Panc1 (cell line): ENCODE data around the gene PDE1C. TPM values are rescaled to one million over a fixed set of nuclear protein-coding genes. Genes with fewer than 3 reads are reported as not detected.

Source experiments
- ATAC-seq: fragments of 200-7000 bp; cut with Tn5 transposase; 2 replicates; pipeline ENCODE4 v1.9.1; 2020; ENCODE audit warnings: mild to moderate bottlenecking, moderate library complexity
- BruUV-seq: library from RNA; stranded (reverse); fragments of 400-500 nt; replicated peaks from 2 replicates; lab custom pipeline; 2021; lab: Mats Ljungman, UMichigan
- CTCF ChIA-PET: fragments of 300-600 bp; sonication (Branson Sonifier 250); formaldehyde crosslinking; loops from one replicate; lab custom pipeline; 2022; ENCODE audit warnings: antibody characterized with exemption; lab: Charles Lee
- POLR2A ChIA-PET: fragments of 300-600 bp; sonication (Branson Sonifier 250); formaldehyde crosslinking; loops from one replicate; lab custom pipeline; 2022; ENCODE audit warnings: antibody characterized with exemption; lab: Charles Lee
- DNase-seq: peaks from one replicate; pipeline ENCODE4 v3.0.0-alpha.2; 2010; ENCODE audit warnings: low read depth, low spot score
- H3K27ac ChIP-seq: 2 replicates; pipeline ENCODE4 v1.5.1; 2011; ENCODE audit warnings: mild to moderate bottlenecking, low read length, inconsistent platforms
- H3K27me3 ChIP-seq: fragments of 200-500 bp; sonication (Bioruptor generic); 2 replicates; pipeline ENCODE4 v1.6.0; 2014; ENCODE audit warnings: low read length, inconsistent platforms; ENCODE audit not compliant: control insufficient read depth, insufficient read depth
- H3K36me3 ChIP-seq: fragments of 200-500 bp; sonication (Bioruptor generic); 2 replicates; pipeline ENCODE4 v1.5.1; 2014; ENCODE audit warnings: inconsistent platforms, mild to moderate bottlenecking, low read length, moderate library complexity; ENCODE audit not compliant: control insufficient read depth, insufficient read depth
- H3K4me1 ChIP-seq: 2 replicates; pipeline ENCODE4 v1.5.1; 2011; ENCODE audit warnings: inconsistent platforms, mild to moderate bottlenecking, low read length, moderate library complexity; ENCODE audit not compliant: control insufficient read depth, insufficient read depth
- H3K4me3 ChIP-seq, 2 experiments: 2 replicates each; pipeline ENCODE4 v1.5.1; 2011 to 2012; ENCODE audit warnings: low read depth in 2 of 2, low read length in 2 of 2, mild to moderate bottlenecking in 2 of 2, inconsistent platforms in 1 of 2, moderate library complexity in 1 of 2
- H3K9me3 ChIP-seq: fragments of 200-500 bp; sonication (Bioruptor generic); 2 replicates; pipeline ENCODE4 v1.5.1; 2014; ENCODE audit warnings: low read depth, mild to moderate bottlenecking, inconsistent platforms, low read length, moderate library complexity; ENCODE audit not compliant: control insufficient read depth, insufficient read depth
- CTCF ChIP-seq: fragments of 450-650 bp; IDR thresholded peaks from 2 replicates; pipeline ENCODE4 v1.5.1; 2017; ENCODE audit warnings: mild to moderate bottlenecking
- POLR2AphosphoS5 ChIP-seq: IDR thresholded peaks from 2 replicates; pipeline ENCODE4 v1.6.1; 2012; ENCODE audit warnings: mild to moderate bottlenecking, low read depth, low read length, moderate library complexity
- REST ChIP-seq, 2 experiments: IDR thresholded peaks; 2 replicates each; pipeline ENCODE4 v1.6.1; 2011 to 2012; ENCODE audit warnings: low read depth in 2 of 2, control low read depth in 1 of 2, low read length in 1 of 2, mild to moderate bottlenecking in 1 of 2, moderate library complexity in 1 of 2; ENCODE audit not compliant: insufficient read depth in 1 of 2
- SIN3A ChIP-seq: IDR thresholded peaks from 2 replicates; pipeline ENCODE4 v1.6.1; 2012; ENCODE audit warnings: low read depth, mild to moderate bottlenecking, low read length, moderate library complexity, borderline replicate concordance; ENCODE audit not compliant: insufficient read depth
- TCF7L2 ChIP-seq: IDR thresholded peaks from 2 replicates; pipeline ENCODE4 v1.6.1; 2011; ENCODE audit warnings: mild to moderate bottlenecking, low read depth, low read length, inconsistent platforms
- in situ Hi-C: cut with HindIII; loops from 2 replicates; pipeline ENCODE4 v1.10.0; 2016; ENCODE audit warnings: low sequenced_read_pairs, low pct_unique_long_range_greater_than_20kb
- intact Hi-C: fragments of 100-400 bp; cut with micrococcal nuclease; formaldehyde crosslinking; loops from one replicate; pipeline ENCODE4 v1.10.0; 2022; ENCODE audit not compliant: unreplicated experiment
- total RNA-seq: library from RNA; stranded (reverse); gene quantifications from one replicate; pipeline ENCODE4 v1.2.1, GENCODE V29; 2021; ENCODE audit not compliant: unreplicated experiment

PDE1C gene
- total RNA-seq, 1 experiment from 2014 or later, result not detected

GRCh38 chr7:31957756-31958155 is 112.5 kb downstream of the PDE1C start:
- in situ Hi-C loops, result no loop called here
- TF ChIP-seq SIN3A (no peak), TCF7L2 (no peak), POLR2AphosphoS5 (no peak), REST (IDR thresholded peaks at IDR 0.05; ENCODE audit: insufficient read depth in 1 of 2, low read depth in 2 of 2, low read length in 1 of 2) (no peak), CTCF (no peak)
- Histone ChIP-seq H3K4me1 (no peaks in the 10 kb centered on the region), H3K36me3 (no peaks in the 10 kb centered on the region), H3K27ac (no peak overlapping the region), H3K4me3 (no peak overlapping the region), H3K9me3 (no peaks in the 10 kb centered on the region), H3K27me3 (no peaks in the 10 kb centered on the region)
- BruUV-seq, result no TSS peak
- ChIA-PET CTCF (no interaction called here), POLR2A (no interaction called here)
- intact Hi-C loops, result no loop called here
- no peak for DNase-seq
- ATAC-seq, result no peak

- ATAC-seq, result no peak
- in situ Hi-C loops, result no loop called here
- no TSS peak for BruUV-seq
These were observed 113.0 kb downstream of the PDE1C start for GRCh38 chr7:31957090-31957720.

GRCh38 chr7:31955641-31956040 is 114.6 kb downstream of the PDE1C start:
- CTCF ChIA-PET, result no interaction called here
- DNase-seq, result no peak
- intact Hi-C loops, result no loop called here

More at GRCh38 chr7:31957090-31957720, 113.0 kb downstream of the PDE1C start:
- ChIA-PET POLR2A (no interaction called here), CTCF (no interaction called here)
- Histone ChIP-seq H3K4me3 (no peak overlapping the region), H3K27me3 (no peaks in the 10 kb centered on the region), H3K4me1 (no peaks in the 10 kb centered on the region), H3K27ac (no peak overlapping the region), H3K9me3 (no peaks in the 10 kb centered on the region), H3K36me3 (no peaks in the 10 kb centered on the region)
- TF ChIP-seq POLR2AphosphoS5, result no peak
- intact Hi-C loops, result no loop called here
- no peak for DNase-seq

More at GRCh38 chr7:31955641-31956040, 114.6 kb downstream of the PDE1C start:
- POLR2A ChIA-PET, result no interaction called here
- Histone ChIP-seq H3K9me3 (no peaks in the 10 kb centered on the region), H3K27ac (no peak overlapping the region), H3K27me3 (no peaks in the 10 kb centered on the region), H3K4me3 (no peak overlapping the region), H3K4me1 (no peaks in the 10 kb centered on the region), H3K36me3 (no peaks in the 10 kb centered on the region)
- in situ Hi-C loops, result no loop called here
- BruUV-seq, result no TSS peak
- TF ChIP-seq REST (IDR thresholded peaks at IDR 0.05; ENCODE audit: insufficient read depth in 1 of 2, low read depth in 2 of 2, low read length in 1 of 2) (no peak), CTCF (no peak), SIN3A (no peak), TCF7L2 (no peak), POLR2AphosphoS5 (no peak)
- no peak for ATAC-seq
